Measurements from ENCODE around the gene CTIF.

DNA sequence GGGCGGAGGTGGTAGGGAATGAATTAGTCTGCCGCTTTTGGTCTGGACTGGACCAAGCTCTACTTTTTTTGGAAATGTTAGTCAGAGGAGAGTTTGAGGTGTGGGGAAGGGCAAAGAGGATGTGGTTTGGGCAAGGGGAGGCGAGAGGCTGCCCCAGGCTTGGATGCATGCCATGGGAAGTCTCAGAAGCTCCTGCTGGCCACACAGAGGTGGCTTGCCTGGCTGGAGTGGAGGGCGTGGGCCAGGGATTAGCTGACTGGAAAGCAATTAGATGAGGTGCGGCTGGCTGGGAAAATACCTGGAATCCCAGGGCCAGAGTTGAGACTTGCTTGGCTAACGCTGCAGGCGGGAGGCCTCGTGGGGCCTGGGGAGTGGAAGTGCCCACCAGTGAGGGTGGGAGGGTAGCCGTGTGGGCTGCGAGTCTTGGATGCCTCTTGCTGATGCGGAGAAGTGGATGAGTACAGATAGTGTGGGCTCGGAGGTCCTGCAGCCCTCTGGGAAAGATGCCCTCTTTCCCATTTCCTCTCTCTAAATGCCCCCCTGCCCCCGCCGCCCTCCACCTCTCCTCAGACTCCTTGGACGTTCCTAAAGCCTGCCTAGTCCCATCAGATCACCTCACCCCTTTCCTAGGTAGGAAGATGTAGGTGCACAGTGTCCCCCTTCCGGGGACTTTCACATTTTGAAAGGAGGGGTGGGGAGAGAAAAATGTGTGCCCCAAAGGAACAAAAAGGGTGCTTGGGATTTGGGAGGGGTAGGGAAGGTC is 294.3 kb downstream of the CTIF start:
- TF ChIP-seq, protein P1, sequence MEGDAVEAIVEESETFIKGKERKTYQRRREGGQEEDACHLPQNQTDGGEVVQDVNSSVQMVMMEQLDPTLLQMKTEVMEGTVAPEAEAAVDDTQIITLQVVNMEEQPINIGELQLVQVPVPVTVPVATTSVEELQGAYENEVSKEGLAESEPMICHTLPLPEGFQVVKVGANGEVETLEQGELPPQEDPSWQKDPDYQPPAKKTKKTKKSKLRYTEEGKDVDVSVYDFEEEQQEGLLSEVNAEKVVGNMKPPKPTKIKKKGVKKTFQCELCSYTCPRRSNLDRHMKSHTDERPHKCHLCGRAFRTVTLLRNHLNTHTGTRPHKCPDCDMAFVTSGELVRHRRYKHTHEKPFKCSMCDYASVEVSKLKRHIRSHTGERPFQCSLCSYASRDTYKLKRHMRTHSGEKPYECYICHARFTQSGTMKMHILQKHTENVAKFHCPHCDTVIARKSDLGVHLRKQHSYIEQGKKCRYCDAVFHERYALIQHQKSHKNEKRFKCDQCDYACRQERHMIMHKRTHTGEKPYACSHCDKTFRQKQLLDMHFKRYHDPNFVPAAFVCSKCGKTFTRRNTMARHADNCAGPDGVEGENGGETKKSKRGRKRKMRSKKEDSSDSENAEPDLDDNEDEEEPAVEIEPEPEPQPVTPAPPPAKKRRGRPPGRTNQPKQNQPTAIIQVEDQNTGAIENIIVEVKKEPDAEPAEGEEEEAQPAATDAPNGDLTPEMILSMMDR (IDR thresholded peaks at IDR 0.05; ENCODE audit: low read depth, low read length): no peak
- no peak for TF ChIP-seq EZH2phosphoT487 (IDR thresholded peaks at IDR 0.05; ENCODE audit: low read depth)
